ENCODE measurements around the gene EFNA1.
A peak's percentile ranks its signal among the peaks of the same experiment; 100 is the strongest.

The EFNA1 gene

GRCh38 chr1:155175927-155176371, 48.3 kb downstream of the EFNA1 start:
- Histone ChIP-seq H3K4me2 (ENCODE audit: low read length) (no peak overlapping the region), H3K9me3 (ENCODE audit: low read length) (no peaks in the 10 kb centered on the region), H3K27ac (ENCODE audit: low read depth, low read length, poor library complexity, severe bottlenecking) (peak overlapping the region; percentile 24), H3K9ac (ENCODE audit: low read length) (no peak overlapping the region), H3K4me3 (ENCODE audit: low read depth, low read length, poor library complexity, severe bottlenecking) (no peak overlapping the region), H3K36me3 (ENCODE audit: insufficient read depth, low read length) (peaks cover 13% of the 10 kb centered on the region), H3K9me2 (ENCODE audit: low read depth, low read length) (no peaks in the 10 kb centered on the region), H2AFZ (ENCODE audit: low read length) (no peak overlapping the region), H3K79me2 (ENCODE audit: insufficient read depth, low read length) (no peaks in the 10 kb centered on the region), H3K4me1 (ENCODE audit: insufficient read depth, low read length, severe bottlenecking) (peaks cover 28% of the 10 kb centered on the region), H4K20me1 (ENCODE audit: insufficient read depth, low read length) (no peaks in the 10 kb centered on the region), H3F3A (ENCODE audit: insufficient read depth, low read length) (peaks cover 4% of the 10 kb centered on the region; the same call in 1 of the 2 replicates), H3K27me3 (ENCODE audit: insufficient read depth, low read length) (no peaks in the 10 kb centered on the region)
- TF ChIP-seq EZH2 (IDR thresholded peaks at IDR 0.05; ENCODE audit: borderline replicate concordance, low read length) (no peak), CTCF (IDR thresholded peaks at IDR 0.05; ENCODE audit: low read length) (peak; percentile 57)

DNA sequence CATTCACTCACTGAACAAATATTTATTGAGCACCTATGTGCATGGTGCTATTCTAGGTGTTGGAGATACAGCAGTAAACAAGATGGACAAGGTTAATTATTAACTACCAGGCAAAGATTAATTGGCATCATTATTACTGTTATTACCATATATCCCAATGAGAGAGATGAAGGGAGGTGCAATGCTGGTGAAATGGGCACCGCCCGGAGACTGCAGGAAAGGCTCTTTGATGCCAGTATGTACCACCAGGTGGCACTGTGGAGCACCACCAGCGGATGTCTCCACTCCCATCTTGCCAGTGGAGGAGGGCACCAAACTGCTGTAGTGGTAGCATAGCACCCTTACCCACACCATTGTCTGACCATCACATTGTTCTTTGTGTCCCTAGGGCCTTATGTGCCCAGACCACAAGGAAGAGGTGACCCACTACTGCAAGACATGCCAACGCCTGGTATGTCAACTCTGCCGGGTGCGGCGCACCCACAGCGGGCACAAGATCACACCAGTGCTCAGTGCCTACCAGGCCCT, 48.9 kb downstream of the EFNA1 start:
- Histone ChIP-seq H4K20me1 (ENCODE audit: insufficient read depth, low read length) (no peaks in the 10 kb centered on the region), H3K4me3 (ENCODE audit: low read depth, low read length, poor library complexity, severe bottlenecking) (no peak overlapping the region), H3K36me3 (ENCODE audit: insufficient read depth, low read length) (peaks cover 13% of the 10 kb centered on the region), H3F3A (ENCODE audit: insufficient read depth, low read length) (peaks cover 4% of the 10 kb centered on the region; the same call in 1 of the 2 replicates), H3K27me3 (ENCODE audit: insufficient read depth, low read length) (no peaks in the 10 kb centered on the region), H3K9me3 (ENCODE audit: low read length) (no peaks in the 10 kb centered on the region), H3K79me2 (ENCODE audit: insufficient read depth, low read length) (no peaks in the 10 kb centered on the region), H2AFZ (ENCODE audit: low read length) (no peak overlapping the region), H3K9me2 (ENCODE audit: low read depth, low read length) (no peaks in the 10 kb centered on the region), H3K27ac (ENCODE audit: low read depth, low read length, poor library complexity, severe bottlenecking) (peak overlapping the region; percentile 6), H3K4me1 (ENCODE audit: insufficient read depth, low read length, severe bottlenecking) (peaks cover 28% of the 10 kb centered on the region), H3K4me2 (ENCODE audit: low read length) (no peak overlapping the region), H3K9ac (ENCODE audit: low read length) (no peak overlapping the region)
- TF ChIP-seq EZH2 (IDR thresholded peaks at IDR 0.05; ENCODE audit: borderline replicate concordance, low read length) (no peak), CTCF (IDR thresholded peaks at IDR 0.05; ENCODE audit: low read length) (peak; percentile 85)

DNA sequence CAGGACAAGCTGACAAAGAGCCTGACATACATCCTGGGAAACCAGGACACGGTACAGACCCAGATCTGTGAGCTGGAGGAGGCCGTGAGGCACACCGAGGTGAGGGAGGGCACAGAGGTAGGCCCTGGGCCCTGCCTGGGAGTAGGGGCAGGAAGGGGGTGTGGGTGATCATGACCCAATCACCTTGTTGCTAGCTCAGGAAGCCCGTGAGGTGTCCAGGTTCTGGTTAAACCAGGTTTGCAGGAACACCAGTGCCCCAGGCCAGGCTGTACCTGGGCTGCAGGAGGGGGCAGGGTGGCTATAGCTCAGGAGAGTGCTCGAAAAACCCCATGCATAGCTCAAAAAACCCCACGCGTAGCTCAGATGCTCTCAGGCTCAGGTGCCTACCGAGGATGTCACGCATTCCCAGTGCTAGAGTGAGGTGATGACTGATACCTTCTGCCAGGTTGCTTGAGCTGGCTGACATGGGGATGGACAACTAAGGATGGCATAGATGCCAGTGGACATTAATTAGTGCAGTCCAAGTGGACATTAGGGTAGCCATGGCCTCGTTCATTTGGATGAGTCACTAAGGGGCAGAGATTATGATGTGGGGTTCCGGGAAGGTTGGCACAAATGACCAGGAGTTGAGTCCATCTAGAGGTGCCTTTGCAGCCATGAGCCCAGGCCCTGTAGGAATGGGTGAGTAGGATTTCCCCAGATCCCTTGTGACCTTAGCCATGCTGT, 49.7 kb downstream of the EFNA1 start:
- peaks cover 4% of the 10 kb centered on the region; the same call in 1 of the 2 replicates for H3F3A ChIP-seq (ENCODE audit: insufficient read depth, low read length)
- H3K27ac ChIP-seq (ENCODE audit: low read depth, low read length, poor library complexity, severe bottlenecking), result no peak overlapping the region
- H3K9ac ChIP-seq (ENCODE audit: low read length), result no peak overlapping the region
- H3K9me3 ChIP-seq (ENCODE audit: low read length), result no peaks in the 10 kb centered on the region
- H3K27me3 ChIP-seq (ENCODE audit: insufficient read depth, low read length), result no peaks in the 10 kb centered on the region
- H3K4me1 ChIP-seq (ENCODE audit: insufficient read depth, low read length, severe bottlenecking), result peaks cover 21% of the 10 kb centered on the region
- TF ChIP-seq EZH2 (IDR thresholded peaks at IDR 0.05; ENCODE audit: borderline replicate concordance, low read length), result no peak
- no peak for TF ChIP-seq CTCF (IDR thresholded peaks at IDR 0.05; ENCODE audit: low read length)
- H3K79me2 ChIP-seq (ENCODE audit: insufficient read depth, low read length), result no peaks in the 10 kb centered on the region
- H4K20me1 ChIP-seq (ENCODE audit: insufficient read depth, low read length), result no peaks in the 10 kb centered on the region
- no peak overlapping the region for H3K4me2 ChIP-seq (ENCODE audit: low read length)
- H3K9me2 ChIP-seq (ENCODE audit: low read depth, low read length), result no peaks in the 10 kb centered on the region
- no peak overlapping the region for H2AFZ ChIP-seq (ENCODE audit: low read length)
- peaks cover 13% of the 10 kb centered on the region for H3K36me3 ChIP-seq (ENCODE audit: insufficient read depth, low read length)
- no peak overlapping the region for H3K4me3 ChIP-seq (ENCODE audit: low read depth, low read length, poor library complexity, severe bottlenecking)
